ENCODE data around the gene TEX261.

Gene TEX261

DNA sequence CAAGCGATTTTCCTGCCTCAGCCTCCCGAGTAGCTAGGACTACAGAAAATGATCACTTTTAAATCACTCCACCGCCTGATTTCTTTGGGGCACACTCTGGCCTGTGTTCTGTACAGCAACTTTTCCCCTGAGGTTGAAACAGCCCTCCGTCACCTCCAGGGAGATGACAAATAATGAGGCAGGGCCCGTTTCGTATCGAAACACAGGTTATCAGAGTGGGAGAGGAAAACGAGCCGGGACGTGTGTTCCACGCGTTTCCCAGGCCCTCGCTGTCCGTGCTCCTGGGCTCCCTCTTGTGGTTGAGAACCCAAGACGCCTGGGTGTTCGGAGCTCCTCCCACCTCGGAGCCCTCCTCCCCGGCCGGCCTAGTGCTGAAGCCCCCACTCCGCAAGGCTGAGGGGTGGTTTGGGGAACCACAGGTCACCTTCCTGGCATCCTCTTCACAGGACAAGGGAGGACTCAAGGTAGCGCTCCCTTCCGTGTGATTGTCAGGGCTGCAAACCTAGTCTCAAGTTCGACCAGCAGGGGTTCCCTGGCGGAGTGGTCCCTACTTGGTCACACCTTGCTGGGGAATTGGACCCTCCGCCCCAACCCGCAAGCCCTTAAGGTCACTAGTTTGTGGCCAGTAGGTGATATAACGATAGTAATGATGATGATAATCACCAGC lies 46.2 kb downstream of the TEX261 start:
- peak; percentile 31 for FAIRE-seq
- no peak for TF ChIP-seq POU2F2 (IDR thresholded peaks at IDR 0.05; ENCODE audit: low read depth, low read length)
- TF ChIP-seq TAF1 (IDR thresholded peaks at IDR 0.05; ENCODE audit: low read depth, low read length) = no peak
- no peak for TF ChIP-seq PAX5 (IDR thresholded peaks at IDR 0.05; ENCODE audit: insufficient read depth, low read length, severe bottlenecking)
- no peak for TF ChIP-seq POLR2AphosphoS5 (IDR thresholded peaks at IDR 0.05; ENCODE audit: low read depth, low read length)
- no peak for TF ChIP-seq SPI1 (IDR thresholded peaks at IDR 0.05; ENCODE audit: low read depth, low read length)
- no peak for TF ChIP-seq POLR2A (IDR thresholded peaks at IDR 0.05; ENCODE audit: low read depth, low read length)
- peak; percentile 66 for DNase-seq (ENCODE audit: insufficient read length, low spot score)

- DNase-seq (ENCODE audit: insufficient read length, low spot score) (no peak), FAIRE-seq (no peak)
- TF ChIP-seq POU2F2 (IDR thresholded peaks at IDR 0.05; ENCODE audit: low read depth, low read length) = no peak
- TF ChIP-seq PAX5 (IDR thresholded peaks at IDR 0.05; ENCODE audit: insufficient read depth, low read length, severe bottlenecking) = no peak
- TF ChIP-seq TAF1 (IDR thresholded peaks at IDR 0.05; ENCODE audit: low read depth, low read length) = no peak
- no peak for TF ChIP-seq POLR2A (IDR thresholded peaks at IDR 0.05; ENCODE audit: low read depth, low read length)
- no peak for TF ChIP-seq SPI1 (IDR thresholded peaks at IDR 0.05; ENCODE audit: low read depth, low read length)
- TF ChIP-seq POLR2AphosphoS5 (IDR thresholded peaks at IDR 0.05; ENCODE audit: low read depth, low read length) = no peak
Measured at GRCh38 chr2:70947556-70948184, 47.0 kb downstream of the TEX261 start.

DNA sequence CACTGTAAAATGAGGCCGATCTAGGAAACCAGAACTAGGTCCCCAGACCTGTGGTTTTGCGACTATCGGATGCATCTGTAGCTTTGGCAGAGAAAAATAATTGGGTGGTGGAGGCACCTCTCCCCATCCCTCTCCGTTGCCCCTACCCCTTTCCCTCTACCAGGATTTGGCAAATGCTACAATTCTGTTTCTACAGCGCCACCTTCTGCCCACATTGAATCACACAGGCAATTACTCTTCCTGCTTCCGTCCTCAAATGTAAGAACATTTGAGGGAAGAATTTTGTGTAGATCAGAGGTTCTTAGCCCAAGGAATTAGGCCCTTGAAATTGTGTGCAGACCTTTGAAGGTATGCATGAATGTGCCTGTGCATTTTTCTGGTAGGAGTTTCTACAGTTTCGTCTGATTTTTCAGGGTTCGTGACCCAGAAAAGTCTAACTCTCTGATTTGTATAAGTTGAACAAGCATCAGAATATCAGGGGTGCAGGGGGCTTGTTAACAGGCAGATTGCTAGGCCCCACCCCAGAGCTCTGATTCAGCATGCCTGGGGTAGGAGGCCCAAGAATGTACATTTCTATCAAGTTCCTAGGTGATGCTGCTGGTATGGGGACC lies 47.7 kb downstream of the TEX261 start:
- FAIRE-seq (peak; percentile 28), DNase-seq (ENCODE audit: insufficient read length, low spot score) (no peak)
- no peak for TF ChIP-seq SPI1 (IDR thresholded peaks at IDR 0.05; ENCODE audit: low read depth, low read length)
- no peak for TF ChIP-seq TAF1 (IDR thresholded peaks at IDR 0.05; ENCODE audit: low read depth, low read length)
- TF ChIP-seq POLR2AphosphoS5 (IDR thresholded peaks at IDR 0.05; ENCODE audit: low read depth, low read length) = no peak
- TF ChIP-seq PAX5 (IDR thresholded peaks at IDR 0.05; ENCODE audit: insufficient read depth, low read length, severe bottlenecking) = no peak
- no peak for TF ChIP-seq POU2F2 (IDR thresholded peaks at IDR 0.05; ENCODE audit: low read depth, low read length)
- no peak for TF ChIP-seq POLR2A (IDR thresholded peaks at IDR 0.05; ENCODE audit: low read depth, low read length)

GRCh38 chr2:70944111-70944690 lies 50.5 kb downstream of the TEX261 start:
- FAIRE-seq (no peak), DNase-seq (ENCODE audit: insufficient read length, low spot score) (no peak)
- TF ChIP-seq POLR2AphosphoS5 (IDR thresholded peaks at IDR 0.05; ENCODE audit: low read depth, low read length) (no peak), POU2F2 (IDR thresholded peaks at IDR 0.05; ENCODE audit: low read depth, low read length) (no peak), SPI1 (IDR thresholded peaks at IDR 0.05; ENCODE audit: low read depth, low read length) (no peak), TAF1 (IDR thresholded peaks at IDR 0.05; ENCODE audit: low read depth, low read length) (no peak), PAX5 (IDR thresholded peaks at IDR 0.05; ENCODE audit: insufficient read depth, low read length, severe bottlenecking) (no peak), POLR2A (IDR thresholded peaks at IDR 0.05; ENCODE audit: low read depth, low read length) (no peak)

GRCh38 chr2:70943205-70943871 lies 51.3 kb downstream of the TEX261 start:
- DNase-seq (ENCODE audit: insufficient read length, low spot score) (no peak), FAIRE-seq (no peak)
- no peak for TF ChIP-seq POU2F2 (IDR thresholded peaks at IDR 0.05; ENCODE audit: low read depth, low read length)
- TF ChIP-seq PAX5 (IDR thresholded peaks at IDR 0.05; ENCODE audit: insufficient read depth, low read length, severe bottlenecking) = no peak
- TF ChIP-seq TAF1 (IDR thresholded peaks at IDR 0.05; ENCODE audit: low read depth, low read length) = no peak
- no peak for TF ChIP-seq SPI1 (IDR thresholded peaks at IDR 0.05; ENCODE audit: low read depth, low read length)
- no peak for TF ChIP-seq POLR2AphosphoS5 (IDR thresholded peaks at IDR 0.05; ENCODE audit: low read depth, low read length)
- TF ChIP-seq POLR2A (IDR thresholded peaks at IDR 0.05; ENCODE audit: low read depth, low read length) = no peak

DNA sequence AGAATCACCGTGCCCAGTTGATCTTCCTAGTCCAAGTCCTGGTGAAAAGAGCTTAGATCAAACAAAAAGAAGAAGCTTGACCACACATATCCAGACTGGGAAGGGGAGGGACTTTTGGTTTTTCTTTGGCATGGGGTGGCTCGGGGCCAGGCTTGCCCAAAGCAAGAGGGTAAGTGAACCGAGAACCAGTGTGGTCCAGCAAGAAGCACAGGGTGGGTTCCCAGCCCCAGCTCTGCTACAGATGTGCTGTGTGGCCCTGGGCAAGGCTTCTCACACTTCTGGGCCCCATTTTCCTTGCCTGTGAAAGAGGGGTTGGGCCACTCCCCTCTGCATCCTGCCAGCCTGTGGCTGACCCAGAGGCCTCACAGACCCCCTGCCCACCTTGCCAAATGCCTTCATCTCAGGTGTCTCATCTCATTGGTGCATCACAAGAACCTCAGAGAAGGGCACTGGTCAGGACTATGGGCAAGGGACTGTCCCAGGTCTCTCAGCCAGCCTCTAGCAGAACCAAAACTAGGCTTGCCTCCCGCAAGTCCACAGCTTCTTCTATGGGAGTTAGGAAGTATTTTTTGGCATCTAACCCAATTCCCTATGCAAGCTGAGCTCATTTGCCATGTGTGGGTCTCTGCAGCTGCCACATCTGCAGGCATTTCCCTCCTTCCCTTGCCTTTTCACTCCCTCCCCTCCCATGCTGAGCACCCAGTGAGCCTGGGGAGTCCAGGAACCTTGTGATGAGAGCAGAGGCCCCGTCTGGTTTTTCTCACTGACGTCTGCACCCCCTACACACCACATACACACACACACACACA lies 52.1 kb downstream of the TEX261 start:
- DNase-seq (ENCODE audit: insufficient read length, low spot score) (no peak), FAIRE-seq (no peak)
- TF ChIP-seq SPI1 (IDR thresholded peaks at IDR 0.05; ENCODE audit: low read depth, low read length) = no peak
- no peak for TF ChIP-seq TAF1 (IDR thresholded peaks at IDR 0.05; ENCODE audit: low read depth, low read length)
- no peak for TF ChIP-seq POU2F2 (IDR thresholded peaks at IDR 0.05; ENCODE audit: low read depth, low read length)
- TF ChIP-seq POLR2AphosphoS5 (IDR thresholded peaks at IDR 0.05; ENCODE audit: low read depth, low read length) = no peak
- no peak for TF ChIP-seq PAX5 (IDR thresholded peaks at IDR 0.05; ENCODE audit: insufficient read depth, low read length, severe bottlenecking)
- TF ChIP-seq POLR2A (IDR thresholded peaks at IDR 0.05; ENCODE audit: low read depth, low read length) = no peak

DNA sequence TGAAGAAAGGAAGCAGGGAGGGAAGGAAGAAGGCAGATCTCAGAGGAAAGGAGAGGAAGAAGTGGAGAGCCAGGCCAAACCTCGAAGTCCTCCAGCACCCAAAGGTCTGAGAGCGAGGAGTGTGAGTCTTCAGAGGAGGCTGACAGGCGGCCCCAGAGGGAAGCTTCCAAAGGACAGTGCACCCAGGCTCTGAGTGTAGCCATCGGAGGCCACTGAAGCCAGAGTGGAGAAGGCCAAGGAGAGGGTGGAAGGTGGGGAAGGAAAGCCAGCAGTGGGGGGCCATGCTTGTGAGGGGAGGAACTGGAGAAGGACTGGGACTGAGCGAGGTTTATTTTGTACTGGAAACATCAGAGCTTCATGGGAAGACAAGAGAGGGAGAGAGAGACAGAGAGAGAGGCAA lies 53.0 kb downstream of the TEX261 start:
- TF ChIP-seq TAF1 (IDR thresholded peaks at IDR 0.05; ENCODE audit: low read depth, low read length) = no peak
- TF ChIP-seq SPI1 (IDR thresholded peaks at IDR 0.05; ENCODE audit: low read depth, low read length) = no peak
- TF ChIP-seq POLR2AphosphoS5 (IDR thresholded peaks at IDR 0.05; ENCODE audit: low read depth, low read length) = no peak
- no peak for TF ChIP-seq POU2F2 (IDR thresholded peaks at IDR 0.05; ENCODE audit: low read depth, low read length)
- no peak for TF ChIP-seq PAX5 (IDR thresholded peaks at IDR 0.05; ENCODE audit: insufficient read depth, low read length, severe bottlenecking)
- TF ChIP-seq POLR2A (IDR thresholded peaks at IDR 0.05; ENCODE audit: low read depth, low read length) = no peak
- DNase-seq (ENCODE audit: insufficient read length, low spot score) = no peak
- FAIRE-seq = no peak

GRCh38 chr2:70941186-70941585 lies 53.5 kb downstream of the TEX261 start:
- TF ChIP-seq PAX5 (IDR thresholded peaks at IDR 0.05; ENCODE audit: insufficient read depth, low read length, severe bottlenecking) = no peak
- no peak for TF ChIP-seq SPI1 (IDR thresholded peaks at IDR 0.05; ENCODE audit: low read depth, low read length)
- TF ChIP-seq POLR2A (IDR thresholded peaks at IDR 0.05; ENCODE audit: low read depth, low read length) = no peak
- TF ChIP-seq TAF1 (IDR thresholded peaks at IDR 0.05; ENCODE audit: low read depth, low read length) = no peak
- no peak for TF ChIP-seq POU2F2 (IDR thresholded peaks at IDR 0.05; ENCODE audit: low read depth, low read length)
- no peak for TF ChIP-seq POLR2AphosphoS5 (IDR thresholded peaks at IDR 0.05; ENCODE audit: low read depth, low read length)
- no peak for DNase-seq (ENCODE audit: insufficient read length, low spot score)
- no peak for FAIRE-seq
